ENCODE measurements around the gene SLC16A3.
"Not testable (repeated sequence)": the region's sequence is repeated elsewhere in the genome, so short reads cannot be mapped to it uniquely, and the experiment has no call there.

- not testable (repeated sequence) for TF ChIP-seq POLR2A, CTCF (IDR thresholded peaks at IDR 0.05)
These were observed 25.3 kb downstream of the SLC16A3 start for GRCh38 chr17:82254096-82254495.

Measured in vagina (tissue), 2 donors.